BJ (cell line): ENCODE results near the gene THAP4. TPM values are rescaled to one million over a fixed set of nuclear protein-coding genes. Genes with fewer than 3 reads are reported as not detected.

ENCODE experiments used
- CTCF ChIA-PET: fragments of 350-600 bp; formaldehyde crosslinking; extraction: SDS; loops from one replicate; lab custom pipeline; 2021; ENCODE audit warnings: antibody characterized with exemption, inconsistent platforms; lab: Yijun Ruan, JAX
- POLR2A ChIA-PET: fragments of 300-600 bp; sonication (Branson Sonifier 250); formaldehyde crosslinking; extraction: SDS; loops from one replicate; lab custom pipeline; 2021; ENCODE audit warnings: antibody characterized with exemption; lab: Charles Lee
- DNase-seq: peaks from one replicate; pipeline ENCODE4 v3.0.0-alpha.2; 2011; ENCODE audit warnings: low read depth
- H3K27me3 ChIP-seq: 2 replicates; pipeline ENCODE4 v1.6.0; 2011; ENCODE audit warnings: low read length; ENCODE audit not compliant: control insufficient read depth, insufficient read depth
- H3K36me3 ChIP-seq: 2 replicates; pipeline ENCODE4 v1.5.1; 2011; ENCODE audit warnings: low read length; ENCODE audit not compliant: control insufficient read depth, insufficient read depth
- H3K4me3 ChIP-seq: 2 replicates; pipeline ENCODE4 v1.5.1; 2011; ENCODE audit warnings: low read depth, mild to moderate bottlenecking, control low read depth, low read length
- polyA plus RNA-seq: library from polyadenylated mRNA; depleted of rRNA; stranded (reverse); fragments of >200 nt; gene quantifications from 2 replicates; pipeline ENCODE4 v1.2.3, GENCODE V29; 2011
- TF ChIP-seq, protein P1 (sequence below): IDR thresholded peaks from 2 replicates; pipeline ENCODE4 v1.5.1; 2011; ENCODE audit warnings: low read depth, mild to moderate bottlenecking, control low read depth, inconsistent platforms, low read length, moderate library complexity; ENCODE audit not compliant: insufficient read depth

THAP4 gene
- polyA plus RNA-seq, 1 experiment = 50.4 TPM

- Histone ChIP-seq H3K27me3 (no peaks in the 10 kb centered on the region), H3K4me3 (no peak overlapping the region), H3K36me3 (peaks cover 39% of the 10 kb centered on the region)
- TF ChIP-seq, protein P1, sequence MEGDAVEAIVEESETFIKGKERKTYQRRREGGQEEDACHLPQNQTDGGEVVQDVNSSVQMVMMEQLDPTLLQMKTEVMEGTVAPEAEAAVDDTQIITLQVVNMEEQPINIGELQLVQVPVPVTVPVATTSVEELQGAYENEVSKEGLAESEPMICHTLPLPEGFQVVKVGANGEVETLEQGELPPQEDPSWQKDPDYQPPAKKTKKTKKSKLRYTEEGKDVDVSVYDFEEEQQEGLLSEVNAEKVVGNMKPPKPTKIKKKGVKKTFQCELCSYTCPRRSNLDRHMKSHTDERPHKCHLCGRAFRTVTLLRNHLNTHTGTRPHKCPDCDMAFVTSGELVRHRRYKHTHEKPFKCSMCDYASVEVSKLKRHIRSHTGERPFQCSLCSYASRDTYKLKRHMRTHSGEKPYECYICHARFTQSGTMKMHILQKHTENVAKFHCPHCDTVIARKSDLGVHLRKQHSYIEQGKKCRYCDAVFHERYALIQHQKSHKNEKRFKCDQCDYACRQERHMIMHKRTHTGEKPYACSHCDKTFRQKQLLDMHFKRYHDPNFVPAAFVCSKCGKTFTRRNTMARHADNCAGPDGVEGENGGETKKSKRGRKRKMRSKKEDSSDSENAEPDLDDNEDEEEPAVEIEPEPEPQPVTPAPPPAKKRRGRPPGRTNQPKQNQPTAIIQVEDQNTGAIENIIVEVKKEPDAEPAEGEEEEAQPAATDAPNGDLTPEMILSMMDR = no peak
- CTCF ChIA-PET = interaction anchor here (0.8 to 5.7 kb wide), 4 partner anchors 10 to 806 kb away, joined by 3 to 49 read pairs (median 4); no protein-coding TSS in a partner anchor
- POLR2A ChIA-PET = no interaction called here
- DNase-seq = no peak
Observed at GRCh38 chr2:241657786-241658254, 20.9 kb upstream of the THAP4 start.

DNA sequence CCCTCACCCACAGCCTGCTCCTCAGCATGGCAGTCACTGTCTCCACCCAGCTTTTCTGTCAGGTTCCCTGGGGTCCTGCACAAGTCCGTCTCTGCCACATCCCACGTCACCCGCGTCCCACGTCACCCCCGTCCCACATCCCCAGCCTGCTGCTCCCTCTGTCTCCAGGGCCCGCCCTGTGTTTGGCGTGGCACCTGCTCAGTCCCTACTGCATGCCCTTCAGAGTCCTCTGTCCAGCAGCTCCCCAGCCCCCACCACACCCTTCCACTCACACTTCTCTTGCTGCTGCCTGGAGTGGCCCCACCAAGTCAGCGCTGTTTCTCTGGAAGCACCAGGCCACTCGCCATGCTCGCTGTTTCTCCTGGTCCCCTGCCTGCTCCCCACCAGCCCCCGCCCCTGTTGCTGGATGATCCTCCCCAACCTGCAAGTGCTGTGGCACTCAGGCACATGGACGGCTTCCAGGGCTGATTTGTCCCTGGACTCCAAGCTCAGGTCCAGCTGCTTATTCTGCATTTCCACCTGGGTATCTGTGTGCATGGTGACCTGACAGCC lies 19.3 kb upstream of the THAP4 start:
- ChIA-PET POLR2A (interaction anchor here (0.6 kb wide), 1 partner anchor 289 kb away, joined by 4 read pairs; no protein-coding TSS in a partner anchor), CTCF (no interaction called here)
- TF ChIP-seq, protein P1 = no peak
- DNase-seq = no peak
- Histone ChIP-seq H3K27me3 (no peaks in the 10 kb centered on the region), H3K36me3 (peaks cover 43% of the 10 kb centered on the region), H3K4me3 (no peak overlapping the region)

GRCh38 chr2:241655516-241656189 lies 18.7 kb upstream of the THAP4 start:
- peaks cover 42% of the 10 kb centered on the region for H3K36me3 ChIP-seq
- TF ChIP-seq, protein P1 = no peak
- DNase-seq = no peak
- H3K27me3 ChIP-seq = no peaks in the 10 kb centered on the region
- CTCF ChIA-PET = no interaction called here
- H3K4me3 ChIP-seq = no peak overlapping the region
- POLR2A ChIA-PET = interaction anchor here (0.6 kb wide), 1 partner anchor 288 kb away, joined by 4 read pairs; no protein-coding TSS in a partner anchor

DNA sequence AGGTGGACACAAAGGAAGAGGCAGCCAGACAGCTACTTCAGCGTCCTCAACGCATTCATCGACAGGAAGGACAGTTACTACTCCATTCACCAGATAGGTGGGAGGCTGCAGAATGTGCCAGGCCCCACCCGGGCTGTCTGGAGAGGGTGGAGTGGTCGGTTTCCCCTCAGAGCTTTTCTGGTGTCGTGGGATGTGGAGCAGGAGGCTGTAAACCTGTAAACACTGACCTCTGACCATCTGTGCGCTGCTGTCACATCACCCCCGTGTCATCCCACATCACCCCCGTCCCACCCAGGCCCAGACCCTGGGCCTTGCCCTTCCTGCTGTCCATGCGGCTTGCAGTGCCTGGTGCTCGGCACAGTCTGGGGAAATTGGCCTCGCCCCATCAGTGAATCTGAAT lies 17.6 kb upstream of the THAP4 start:
- peaks cover 38% of the 10 kb centered on the region for H3K36me3 ChIP-seq
- ChIA-PET CTCF (no interaction called here), POLR2A (interaction anchor here (0.5 kb wide), 1 partner anchor 19 kb away, joined by 9 read pairs; no protein-coding TSS in a partner anchor)
- H3K4me3 ChIP-seq = no peak overlapping the region
- DNase-seq = no peak
- TF ChIP-seq, protein P1 = no peak
- H3K27me3 ChIP-seq = no peaks in the 10 kb centered on the region

- TF ChIP-seq, protein P1 = no peak
- Histone ChIP-seq H3K27me3 (no peaks in the 10 kb centered on the region), H3K36me3 (peaks cover 32% of the 10 kb centered on the region), H3K4me3 (no peak overlapping the region)
- POLR2A ChIA-PET = no interaction called here
- DNase-seq = no peak
- CTCF ChIA-PET = no interaction called here
Observed at GRCh38 chr2:241653210-241653750, 16.3 kb upstream of the THAP4 start.
